ENCODE results near the gene LPCAT3. TPM values are rescaled to one million over a fixed set of nuclear protein-coding genes. Genes with fewer than 3 reads are reported as not detected.

Gene LPCAT3
- total RNA-seq, 1 experiment from 2014 or later, result 56.6 TPM

DNA sequence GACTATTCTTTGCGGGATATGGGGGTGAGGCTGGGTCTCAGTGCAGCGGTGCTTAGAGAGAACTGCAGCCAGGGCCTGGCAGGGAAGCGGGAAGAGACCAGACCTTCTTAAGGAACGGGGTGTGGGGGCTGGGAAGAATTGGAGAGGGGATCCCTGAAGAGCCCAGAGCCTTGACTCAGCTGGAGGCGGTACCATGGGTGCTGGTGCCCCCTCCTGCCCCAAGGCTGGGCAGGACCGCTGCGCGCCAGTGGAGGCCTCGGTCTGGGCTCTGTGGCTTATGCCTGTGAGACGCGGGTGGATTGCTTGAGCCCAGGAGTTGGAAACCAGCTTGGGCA is 76.0 kb downstream of the LPCAT3 start:
- H3K36me3 ChIP-seq (ENCODE audit: insufficient read depth, low read length, poor library complexity, severe bottlenecking), result peaks cover 34% of the 10 kb centered on the region
- H3K27ac ChIP-seq (ENCODE audit: low read depth, low read length, poor library complexity, severe bottlenecking), result peak overlapping the region; percentile 99
- intact Hi-C loops (cut with micrococcal nuclease; ENCODE audit: unreplicated experiment), result no loop called here
- no peaks in the 10 kb centered on the region for H3K27me3 ChIP-seq (replicated peaks; ENCODE audit: insufficient read depth, low read depth, low read length, poor library complexity)
- H3K9me3 ChIP-seq (ENCODE audit: low read depth, low read length, poor library complexity, severe bottlenecking), result no peaks in the 10 kb centered on the region
- ChIA-PET POLR2A (ENCODE audit: low non-redundant PET) (interaction anchor here (0.6 kb wide), 1 partner anchor 174 kb away, joined by 3 read pairs; no protein-coding TSS in a partner anchor), CTCF (interaction anchor here (3.2 kb wide), 1 partner anchor 23 kb away, joined by 20 read pairs; no protein-coding TSS in a partner anchor)
- H3K4me3 ChIP-seq (ENCODE audit: low read depth, low read length, poor library complexity, severe bottlenecking), result no peak overlapping the region
- DNase-seq (ENCODE audit: low spot score), result no peak
- no TSS peak for BruUV-seq (replicated peaks)
- H3K4me1 ChIP-seq (ENCODE audit: insufficient read depth, low read length, poor library complexity, severe bottlenecking), result peaks cover 26% of the 10 kb centered on the region
- TF ChIP-seq EZH2 (IDR thresholded peaks at IDR 0.05; ENCODE audit: borderline replicate concordance, low read depth, low read length, poor library complexity, severe bottlenecking) (no peak), CTCF (conservative IDR thresholded peaks at IDR 0.05; ENCODE audit: low read depth, low read length) (no peak)

DNA sequence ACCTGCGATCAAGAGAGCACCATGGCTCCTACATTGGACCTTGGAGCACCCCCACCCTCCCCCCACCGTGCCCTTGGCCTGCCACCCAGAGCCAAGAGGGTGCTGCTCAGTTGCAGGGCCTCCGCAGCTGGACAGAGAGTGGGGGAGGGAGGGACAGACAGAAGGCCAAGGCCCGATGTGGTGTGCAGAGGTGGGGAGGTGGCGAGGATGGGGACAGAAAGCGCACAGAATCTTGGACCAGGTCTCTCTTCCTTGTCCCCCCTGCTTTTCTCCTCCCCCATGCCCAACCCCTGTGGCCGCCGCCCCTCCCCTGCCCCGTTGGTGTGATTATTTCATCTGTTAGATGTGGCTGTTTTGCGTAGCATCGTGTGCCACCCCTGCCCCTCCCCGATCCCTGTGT is 76.5 kb downstream of the LPCAT3 start:
- TF ChIP-seq EZH2 (IDR thresholded peaks at IDR 0.05; ENCODE audit: borderline replicate concordance, low read depth, low read length, poor library complexity, severe bottlenecking) (no peak), CTCF (conservative IDR thresholded peaks at IDR 0.05; ENCODE audit: low read depth, low read length) (no peak)
- Histone ChIP-seq H3K4me1 (ENCODE audit: insufficient read depth, low read length, poor library complexity, severe bottlenecking) (peaks cover 31% of the 10 kb centered on the region), H3K27ac (ENCODE audit: low read depth, low read length, poor library complexity, severe bottlenecking) (peak overlapping the region; percentile 39), H3K9me3 (ENCODE audit: low read depth, low read length, poor library complexity, severe bottlenecking) (no peaks in the 10 kb centered on the region), H3K4me3 (ENCODE audit: low read depth, low read length, poor library complexity, severe bottlenecking) (no peak overlapping the region), H3K36me3 (ENCODE audit: insufficient read depth, low read length, poor library complexity, severe bottlenecking) (peaks cover 36% of the 10 kb centered on the region), H3K27me3 (replicated peaks; ENCODE audit: insufficient read depth, low read depth, low read length, poor library complexity) (no peaks in the 10 kb centered on the region)
- DNase-seq (ENCODE audit: low spot score), result no peak
- intact Hi-C loops (cut with micrococcal nuclease; ENCODE audit: unreplicated experiment), result no loop called here
- CTCF ChIA-PET, result no interaction called here
- BruUV-seq (replicated peaks), result no TSS peak
- POLR2A ChIA-PET (ENCODE audit: low non-redundant PET), result no interaction called here

DNA sequence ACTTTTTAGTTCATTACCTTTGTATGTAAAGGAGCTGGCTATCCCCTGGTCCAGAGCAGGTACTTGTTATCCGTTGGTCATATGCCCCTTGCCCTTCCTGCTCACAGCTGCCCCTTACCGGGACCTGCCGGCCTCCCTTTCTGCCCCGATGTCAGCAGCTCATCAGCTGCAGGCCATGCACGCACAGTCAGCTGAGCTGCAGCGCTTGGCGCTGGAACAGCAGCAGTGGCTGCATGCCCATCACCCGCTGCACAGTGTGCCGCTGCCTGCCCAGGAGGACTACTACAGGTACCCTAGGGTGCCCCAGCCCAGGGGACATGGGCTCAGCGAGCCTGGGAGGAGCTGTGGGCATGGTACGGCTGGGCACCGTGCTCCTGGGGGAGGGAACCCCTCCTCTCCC is 77.0 kb downstream of the LPCAT3 start:
- ChIA-PET CTCF (no interaction called here), POLR2A (ENCODE audit: low non-redundant PET) (no interaction called here)
- peaks cover 42% of the 10 kb centered on the region for H3K36me3 ChIP-seq (ENCODE audit: insufficient read depth, low read length, poor library complexity, severe bottlenecking)
- no peaks in the 10 kb centered on the region for H3K27me3 ChIP-seq (replicated peaks; ENCODE audit: insufficient read depth, low read depth, low read length, poor library complexity)
- H3K4me3 ChIP-seq (ENCODE audit: low read depth, low read length, poor library complexity, severe bottlenecking), result no peak overlapping the region
- no peak for DNase-seq (ENCODE audit: low spot score)
- intact Hi-C loops (cut with micrococcal nuclease; ENCODE audit: unreplicated experiment), result no loop called here
- no peak for TF ChIP-seq CTCF (conservative IDR thresholded peaks at IDR 0.05; ENCODE audit: low read depth, low read length)
- TF ChIP-seq EZH2 (IDR thresholded peaks at IDR 0.05; ENCODE audit: borderline replicate concordance, low read depth, low read length, poor library complexity, severe bottlenecking), result no peak
- no peaks in the 10 kb centered on the region for H3K9me3 ChIP-seq (ENCODE audit: low read depth, low read length, poor library complexity, severe bottlenecking)
- peak overlapping the region; percentile 39 for H3K27ac ChIP-seq (ENCODE audit: low read depth, low read length, poor library complexity, severe bottlenecking)
- H3K4me1 ChIP-seq (ENCODE audit: insufficient read depth, low read length, poor library complexity, severe bottlenecking), result peaks cover 34% of the 10 kb centered on the region
- BruUV-seq (replicated peaks), result no TSS peak
